Measurements from ENCODE around the gene TMEM250. TPM values are rescaled to one million over a fixed set of nuclear protein-coding genes. Genes with fewer than 3 reads are reported as not detected.

The TMEM250 gene
- total and polyA plus RNA-seq, 4 donors = 6.7 to 19.5 (median 17.2) TPM

- Histone ChIP-seq H3K4me3 (ENCODE audit: low read depth in 1 of 3, low read length in 3 of 3) (no peak overlapping the region), H3K27ac (ENCODE audit: low read depth in 1 of 2, low read length in 2 of 2) (no peak overlapping the region), H3K9me3 (ENCODE audit: control insufficient read depth in 4 of 4, low read length in 3 of 4) (no peaks in the 10 kb centered on the region), H3K4me1 (ENCODE audit: control insufficient read depth in 4 of 4, insufficient read depth in 4 of 4, low read length in 3 of 4) (peaks cover 17 to 54% (median 39%) of the 10 kb centered on the region in 4 donors), H3K36me3 (ENCODE audit: control insufficient read depth in 4 of 4, insufficient read depth in 3 of 4, low read depth in 1 of 4, low read length in 3 of 4) (no peaks in the 10 kb centered on the region), H3K9ac (ENCODE audit: low read depth in 1 of 2, low read length in 2 of 2) (peak overlapping the region in 1 of 2 donors; percentile 25), H3K27me3 (ENCODE audit: control insufficient read depth in 4 of 4, insufficient read depth in 4 of 4, low read length in 3 of 4) (no peaks in the 10 kb centered on the region)
- no peak for TF ChIP-seq REST (IDR thresholded peaks at IDR 0.05)
- no peak for DNase-seq (ENCODE audit: low spot score)
- 91% methylated on average over 10 of the region's 10 CpGs for WGBS
Observed at GRCh38 chr9:136092353-136092650, 26.4 kb downstream of the TMEM250 start.

GRCh38 chr9:136091582-136092352 lies 26.9 kb downstream of the TMEM250 start:
- Histone ChIP-seq H3K4me3 (ENCODE audit: low read depth in 1 of 3, low read length in 3 of 3) (no peak overlapping the region), H3K9ac (ENCODE audit: low read depth in 1 of 2, low read length in 2 of 2) (peak overlapping the region in 1 of 2 donors; percentile 25), H3K9me3 (ENCODE audit: control insufficient read depth in 4 of 4, low read length in 3 of 4) (no peaks in the 10 kb centered on the region), H3K4me1 (ENCODE audit: control insufficient read depth in 4 of 4, insufficient read depth in 4 of 4, low read length in 3 of 4) (peaks cover 17 to 59% (median 41%) of the 10 kb centered on the region in 4 donors), H3K36me3 (ENCODE audit: control insufficient read depth in 4 of 4, insufficient read depth in 3 of 4, low read depth in 1 of 4, low read length in 3 of 4) (no peaks in the 10 kb centered on the region), H3K27me3 (ENCODE audit: control insufficient read depth in 4 of 4, insufficient read depth in 4 of 4, low read length in 3 of 4) (no peaks in the 10 kb centered on the region), H3K27ac (ENCODE audit: low read depth in 1 of 2, low read length in 2 of 2) (no peak overlapping the region)
- 90% methylated on average over 20 of the region's 20 CpGs for WGBS
- no peak for DNase-seq (ENCODE audit: low spot score)
- TF ChIP-seq GABPA (IDR thresholded peaks at IDR 0.05 in 1 of 2, conservative IDR thresholded peaks at IDR 0.05 in 1 of 2) (no peak), RAD21 (IDR thresholded peaks at IDR 0.05) (no peak), FOXA2 (IDR thresholded peaks at IDR 0.05) (no peak), JUND (IDR thresholded peaks at IDR 0.05) (no peak), CTCF (IDR thresholded peaks at IDR 0.05; ENCODE audit: low read depth, low read length, missing input control) (no peak)

- Histone ChIP-seq H3K4me3 (ENCODE audit: low read depth in 1 of 3, low read length in 3 of 3) (no peak overlapping the region), H3K27ac (ENCODE audit: low read depth in 1 of 2, low read length in 2 of 2) (no peak overlapping the region), H3K27me3 (ENCODE audit: control insufficient read depth in 4 of 4, insufficient read depth in 4 of 4, low read length in 3 of 4) (no peaks in the 10 kb centered on the region), H3K9me3 (ENCODE audit: control insufficient read depth in 4 of 4, low read length in 3 of 4) (no peaks in the 10 kb centered on the region), H3K4me1 (ENCODE audit: control insufficient read depth in 4 of 4, insufficient read depth in 4 of 4, low read length in 3 of 4) (peaks cover 17 to 64% (median 43%) of the 10 kb centered on the region in 4 donors), H3K9ac (ENCODE audit: low read depth in 1 of 2, low read length in 2 of 2) (no peak overlapping the region), H3K36me3 (ENCODE audit: control insufficient read depth in 4 of 4, insufficient read depth in 3 of 4, low read depth in 1 of 4, low read length in 3 of 4) (no peaks in the 10 kb centered on the region)
- WGBS = 82% methylated on average over 22 of the region's 22 CpGs
- no peak for DNase-seq (ENCODE audit: low spot score)
- no peak for TF ChIP-seq NR2F2 (IDR thresholded peaks at IDR 0.05)
- TF ChIP-seq CTCF (IDR thresholded peaks at IDR 0.05; ENCODE audit: low read depth, low read length, missing input control) = no peak
- TF ChIP-seq FOXA1 (IDR thresholded peaks at IDR 0.05) = no peak
- no peak for TF ChIP-seq RXRA (IDR thresholded peaks at IDR 0.05)
- no peak for TF ChIP-seq HNF4G (IDR thresholded peaks at IDR 0.05)
- no peak for TF ChIP-seq TAF1 (conservative IDR thresholded peaks at IDR 0.05)
- no peak for TF ChIP-seq ATF3 (IDR thresholded peaks at IDR 0.05)
- no peak for TF ChIP-seq GABPA (IDR thresholded peaks at IDR 0.05 in 1 of 2, conservative IDR thresholded peaks at IDR 0.05 in 1 of 2)
- TF ChIP-seq FOXA2 (IDR thresholded peaks at IDR 0.05) = no peak
Observed at GRCh38 chr9:136090768-136091581, 27.7 kb downstream of the TMEM250 start.

Measured in liver (tissue), 9 donors.